HG03097 (cell line): ENCODE results near the gene PDE4DIP.
"Not testable (repeated sequence)": the region's sequence is repeated elsewhere in the genome, so short reads cannot be mapped to it uniquely, and the experiment has no call there.

ENCODE experiments used
- ATAC-seq: cut with Tn5 transposase; IDR thresholded peaks from one replicate; pipeline ENCODE4 v1.9.1; 2021; ENCODE audit not compliant: unreplicated experiment, low FRiP score

Gene PDE4DIP

DNA sequence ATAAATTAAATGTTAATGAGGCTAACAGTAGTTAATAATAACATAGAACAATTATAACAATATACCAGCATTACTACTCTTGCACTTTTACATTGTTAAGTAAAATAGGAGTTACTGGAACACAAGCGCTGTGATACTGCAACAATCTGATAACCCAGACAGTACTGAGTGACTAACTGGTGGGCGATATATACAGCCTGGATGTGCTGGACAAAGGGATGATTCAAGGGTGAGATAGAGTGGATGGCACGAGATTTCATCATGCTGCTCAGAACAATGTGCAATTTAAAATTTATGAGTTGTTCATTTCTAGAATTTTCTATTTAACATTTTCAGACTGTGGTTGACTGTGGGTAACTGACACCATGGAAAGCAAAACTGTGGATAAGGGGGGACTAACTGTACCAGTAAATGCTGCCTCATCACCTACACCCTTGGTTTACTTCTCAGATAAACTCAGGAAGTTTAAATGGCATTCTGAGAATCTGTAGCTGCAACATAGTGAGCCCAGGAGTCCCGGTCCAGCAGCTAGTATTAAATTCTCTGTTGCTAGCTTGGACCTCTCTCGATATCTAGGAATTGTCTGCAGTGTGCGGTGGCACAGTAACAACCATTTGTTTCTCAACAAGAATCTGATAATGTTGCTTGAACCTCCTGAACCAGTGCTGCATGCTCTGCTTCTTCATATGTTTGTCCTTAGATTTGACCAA is 24.9 kb downstream of the PDE4DIP start:
- not testable (repeated sequence) for ATAC-seq

DNA sequence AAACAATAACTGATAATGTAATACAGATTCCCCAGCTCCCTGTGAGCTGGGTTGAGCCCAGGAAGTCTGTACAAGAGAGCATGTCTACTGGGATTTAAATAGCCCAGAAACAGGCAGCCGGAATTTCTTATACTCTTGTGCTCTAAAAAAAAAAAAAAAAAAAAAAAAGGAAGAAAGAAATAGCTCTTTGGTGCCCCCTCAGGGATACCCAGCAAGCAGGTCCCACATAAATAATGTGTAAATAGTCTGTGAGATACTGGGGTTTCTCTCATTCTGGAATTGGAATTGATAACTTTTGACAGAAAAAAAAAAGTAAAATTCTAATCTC is 25.4 kb downstream of the PDE4DIP start:
- ATAC-seq = not testable (repeated sequence)

DNA sequence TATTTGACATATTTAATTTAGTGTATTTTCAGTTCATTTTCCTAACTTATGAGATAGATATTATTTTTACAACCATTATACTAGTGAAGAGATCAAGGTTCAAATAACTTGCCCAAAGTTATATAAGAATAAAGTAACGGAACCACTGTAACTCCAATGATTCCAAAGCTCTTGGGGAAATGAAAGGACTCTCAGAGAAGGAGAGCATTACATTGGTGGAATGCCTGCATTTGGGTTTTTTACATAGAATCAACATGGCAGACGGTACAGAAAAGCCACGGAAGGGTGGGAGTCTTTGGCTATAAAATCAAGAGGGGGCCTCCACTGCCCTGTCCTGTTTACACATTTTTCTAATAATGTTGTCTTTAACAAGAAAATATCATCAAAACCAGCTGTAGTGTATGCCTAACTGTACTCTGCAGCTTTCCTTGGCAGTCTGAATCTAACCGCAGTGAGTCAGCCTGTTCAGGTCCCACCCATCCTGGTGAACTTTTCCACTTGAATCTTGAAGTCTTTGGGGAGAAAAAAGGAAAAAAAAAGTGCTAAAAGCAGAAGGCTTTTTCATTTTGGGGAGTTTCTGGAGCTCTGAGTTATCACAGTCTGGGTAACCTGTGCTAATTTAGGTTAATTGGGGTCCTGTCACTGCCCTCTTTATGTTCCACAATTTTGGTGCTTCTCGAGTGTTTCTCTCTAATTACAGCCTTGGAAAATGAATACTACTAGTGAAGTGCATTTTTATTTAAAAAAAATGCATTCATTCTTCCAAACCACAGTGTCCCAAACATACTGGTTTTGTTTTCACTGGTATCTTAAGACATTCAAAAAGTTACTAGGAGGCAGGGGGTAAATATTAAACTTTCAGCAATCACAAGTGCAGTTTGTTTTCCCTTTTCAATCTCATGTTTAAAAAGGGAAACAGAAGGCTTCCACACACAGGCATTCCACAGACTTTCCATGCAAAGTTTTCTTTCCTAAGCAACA is 30.5 kb downstream of the PDE4DIP start:
- not testable (repeated sequence) for ATAC-seq

DNA sequence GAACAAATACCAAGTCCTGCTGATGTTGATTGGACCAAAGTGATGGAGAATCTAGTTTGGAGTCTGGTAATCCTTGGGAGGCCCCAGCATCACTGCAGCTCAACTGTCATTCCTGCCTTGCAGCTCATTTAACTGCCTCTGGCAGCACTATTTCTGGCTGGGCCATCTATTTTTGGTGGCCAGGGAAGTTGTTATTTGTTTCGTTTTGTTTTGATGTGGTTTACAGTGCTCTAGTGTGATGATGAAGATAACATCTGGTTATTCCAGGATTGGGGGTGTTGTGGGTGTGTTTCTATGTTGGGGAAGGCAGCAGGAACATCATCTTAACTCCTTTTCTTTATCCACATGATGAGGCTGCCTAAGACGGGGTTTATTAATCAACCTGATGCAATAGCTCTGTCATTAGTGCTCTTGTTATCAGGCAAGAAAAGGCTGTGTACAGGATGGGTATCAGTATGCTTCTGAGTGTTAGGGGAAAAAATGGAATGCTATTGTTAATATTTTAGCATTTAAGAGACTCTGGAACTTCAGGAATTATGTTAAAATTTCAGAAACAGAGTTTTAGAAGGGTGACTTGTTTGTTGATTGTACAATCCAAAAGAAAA is 35.7 kb downstream of the PDE4DIP start:
- ATAC-seq = not testable (repeated sequence)

DNA sequence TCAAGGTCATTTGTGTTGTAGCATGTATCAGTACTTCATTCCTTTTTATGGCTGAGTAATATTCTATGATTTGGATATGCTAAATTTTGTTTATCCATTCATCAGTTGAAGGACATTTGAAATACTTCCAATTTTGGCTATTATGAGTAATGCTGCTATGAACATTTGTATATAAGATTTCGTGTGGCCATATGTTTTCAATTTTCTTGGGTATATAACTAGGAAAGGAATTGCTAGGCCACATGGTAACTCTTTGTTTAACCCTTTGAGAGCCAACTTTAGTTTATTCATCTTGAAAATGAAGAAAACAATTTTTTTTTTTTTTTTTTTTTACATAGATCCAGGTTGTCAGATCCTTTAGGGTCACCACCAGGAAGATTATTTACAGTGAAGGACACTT is 37.0 kb downstream of the PDE4DIP start:
- ATAC-seq = not testable (repeated sequence)

DNA sequence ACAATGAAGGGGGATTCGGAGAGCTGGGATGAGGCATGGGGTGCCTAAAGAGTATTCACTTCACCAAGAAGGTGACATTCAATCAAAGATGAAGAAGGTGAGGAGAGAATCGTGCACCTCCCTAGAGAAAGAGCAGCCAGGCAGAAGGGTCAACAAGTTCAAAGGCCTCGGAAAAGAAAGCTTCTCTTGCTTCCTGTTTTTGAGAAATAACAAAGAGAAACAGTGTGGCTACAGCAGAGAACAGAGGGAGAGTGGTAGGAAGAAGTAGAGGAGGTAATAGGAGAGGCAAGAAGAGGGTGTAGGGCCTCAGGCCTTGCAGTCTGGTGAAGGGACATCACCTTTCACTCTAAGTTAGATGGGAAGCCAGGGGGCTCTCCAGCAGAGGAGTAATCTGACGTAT is 41.0 kb downstream of the PDE4DIP start:
- ATAC-seq = not testable (repeated sequence)

DNA sequence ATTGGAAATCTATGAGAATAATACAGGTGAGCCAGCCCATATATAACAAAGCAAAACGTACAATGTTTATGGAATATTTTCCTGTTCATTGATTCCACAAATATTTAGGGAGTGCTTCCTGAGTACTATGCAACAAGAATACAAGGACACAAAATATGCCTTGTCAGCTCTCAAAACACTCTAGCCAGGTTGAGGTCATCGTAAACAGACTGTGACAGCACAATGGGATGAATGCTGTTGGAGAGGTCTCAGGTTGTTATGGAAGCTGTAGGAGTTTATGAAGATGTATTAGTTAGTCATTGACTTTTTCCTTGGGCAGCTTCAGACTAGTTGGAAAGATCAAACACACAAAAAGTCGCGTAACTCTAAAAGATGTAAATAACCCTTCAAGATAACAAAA is 42.1 kb downstream of the PDE4DIP start:
- ATAC-seq = not testable (repeated sequence)

DNA sequence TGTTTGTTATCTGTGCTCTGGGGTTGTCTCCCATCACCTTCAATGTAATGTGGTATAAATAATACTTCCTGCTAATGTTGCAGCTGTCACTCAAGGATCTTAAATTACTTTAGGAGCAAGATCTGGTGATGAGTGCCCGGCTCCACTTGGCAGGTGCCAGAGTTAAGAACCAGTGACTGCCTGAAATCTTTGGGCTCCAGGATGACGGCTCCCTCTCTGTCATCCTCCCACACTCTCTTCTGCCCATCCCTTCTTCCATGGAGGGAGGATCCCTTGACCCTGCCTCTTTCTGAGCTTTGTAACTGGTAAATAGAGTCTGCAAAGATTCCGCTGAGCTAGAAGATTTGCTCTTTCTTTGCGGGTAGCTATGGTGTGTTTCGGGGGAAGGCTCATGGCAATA is 44.4 kb downstream of the PDE4DIP start:
- ATAC-seq = not testable (repeated sequence)

DNA sequence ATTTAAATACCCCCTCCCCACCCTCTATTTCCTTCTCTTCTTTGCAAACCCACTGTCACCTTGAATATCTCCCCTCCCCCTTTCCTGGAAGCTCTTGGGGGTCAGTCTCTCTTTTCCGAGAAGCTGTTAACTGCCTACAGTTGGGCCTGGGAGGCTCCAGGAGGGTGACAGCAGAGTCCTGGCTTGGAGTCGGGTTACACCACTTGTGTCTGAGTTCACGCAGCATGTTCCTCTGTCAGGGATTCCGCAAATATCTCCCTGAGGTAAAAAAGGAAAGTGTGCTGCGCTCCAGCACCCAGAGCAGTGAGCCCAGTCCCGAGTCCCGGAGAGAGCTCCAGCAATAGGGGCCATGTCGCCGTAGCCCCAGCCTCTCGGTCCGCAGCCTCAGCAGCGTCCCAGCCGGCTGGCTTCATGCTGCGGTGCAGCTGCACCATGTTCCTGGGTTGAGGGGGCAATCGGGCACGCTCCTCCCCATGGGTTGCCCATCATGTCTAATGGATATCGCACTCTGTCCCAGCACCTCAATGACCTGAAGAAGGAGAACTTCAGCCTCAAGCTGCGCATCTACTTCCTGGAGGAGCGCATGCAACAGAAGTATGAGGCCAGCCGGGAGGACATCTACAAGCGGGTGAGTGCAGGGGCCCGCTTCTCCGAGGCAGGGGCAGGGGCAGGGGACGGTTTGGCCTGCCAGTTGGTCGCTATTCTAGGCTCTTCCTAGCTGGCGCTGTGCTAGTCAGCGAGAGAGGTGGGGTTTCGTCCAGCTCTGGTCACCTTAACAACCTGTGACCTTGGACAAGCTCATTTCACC is 45.2 kb downstream of the PDE4DIP start:
- ATAC-seq = not testable (repeated sequence)

DNA sequence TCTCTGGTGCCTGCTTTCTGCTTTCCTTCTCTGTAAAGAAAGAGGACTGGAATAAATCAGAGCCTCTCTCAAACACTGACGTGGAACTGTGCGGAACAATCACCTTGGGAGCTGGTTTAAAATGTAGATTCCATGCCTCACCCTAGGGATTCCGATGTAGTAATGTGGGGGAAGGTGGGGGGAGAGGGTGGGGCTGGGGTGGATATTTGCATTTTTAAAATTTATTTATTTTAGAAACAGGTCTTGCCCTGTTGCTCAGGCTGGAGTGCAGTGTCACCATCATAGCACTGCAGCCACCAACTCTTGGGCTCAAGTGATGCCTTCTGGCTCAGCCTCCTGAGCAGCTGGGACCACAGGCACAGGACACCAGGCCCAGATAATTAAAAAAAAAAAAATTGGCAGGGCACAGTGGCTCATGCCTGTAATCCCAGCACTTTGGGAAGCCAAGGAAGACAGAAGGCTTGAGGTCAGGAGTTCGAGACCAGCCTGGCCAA is 45.9 kb downstream of the PDE4DIP start:
- ATAC-seq = not testable (repeated sequence)

DNA sequence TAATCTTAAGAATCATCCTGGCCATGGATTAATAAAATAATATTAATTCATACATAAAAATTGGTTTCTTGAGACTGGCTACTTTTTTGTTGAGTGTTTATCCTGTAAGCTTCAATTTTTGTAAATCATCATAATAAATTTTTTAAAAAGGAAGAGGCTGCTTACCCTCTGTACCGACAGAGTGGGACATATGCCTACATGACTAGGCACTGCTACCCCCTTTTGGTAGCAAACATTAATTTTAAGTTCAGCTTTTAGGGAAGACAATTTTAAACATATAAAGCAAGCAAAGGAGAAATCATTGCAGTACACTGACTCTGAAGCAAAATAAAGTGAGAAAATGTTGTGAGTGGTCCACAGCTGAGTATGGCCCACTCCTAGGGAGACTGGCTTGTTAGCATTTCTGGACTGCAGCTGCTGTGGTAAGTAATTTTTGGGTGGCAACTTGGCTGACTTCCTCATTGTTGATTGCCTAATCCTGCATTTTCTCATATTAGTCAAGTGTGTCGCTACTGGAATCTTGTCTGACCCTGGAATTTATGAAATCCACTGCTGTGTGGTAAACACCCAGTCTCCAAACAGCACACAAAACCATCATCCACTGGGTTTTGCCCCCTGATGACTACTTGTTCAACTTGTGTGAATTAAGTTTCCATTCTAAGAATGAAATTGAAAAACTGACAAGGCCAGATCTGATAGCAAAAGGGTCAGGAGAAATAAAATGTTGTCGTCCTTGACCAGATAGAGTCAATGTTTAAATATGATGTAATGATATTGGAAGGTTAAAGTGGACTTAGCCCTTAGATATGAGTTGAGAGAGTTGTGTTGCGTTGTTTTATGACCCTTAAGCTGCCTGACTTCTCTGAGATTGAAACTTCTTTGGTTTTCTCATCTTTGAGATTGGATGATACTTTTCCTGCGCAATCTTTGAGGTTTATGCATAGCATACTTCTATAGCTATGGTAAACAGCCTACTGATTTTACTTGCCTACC is 50.4 kb downstream of the PDE4DIP start:
- ATAC-seq = not testable (repeated sequence)

DNA sequence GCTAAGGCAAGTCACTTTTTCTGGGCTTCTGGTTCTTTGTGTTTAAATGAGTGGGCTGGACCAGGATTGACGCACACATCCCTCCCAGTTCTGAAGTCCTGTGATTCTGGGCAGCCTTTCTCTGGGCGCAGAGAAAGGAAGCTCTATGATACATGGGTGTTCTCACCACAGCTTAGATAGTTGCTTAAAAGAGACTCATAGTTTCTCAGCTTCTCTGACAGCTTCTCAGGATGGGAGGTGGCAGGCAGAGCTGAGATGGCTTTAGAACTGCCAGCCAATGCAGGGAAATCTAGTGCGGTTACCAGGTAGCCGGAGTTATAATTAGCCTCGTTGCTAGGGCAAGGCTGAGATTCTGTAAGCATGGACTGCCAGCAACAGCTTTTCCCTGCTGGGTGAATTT is 55.8 kb downstream of the PDE4DIP start:
- ATAC-seq = not testable (repeated sequence)

DNA sequence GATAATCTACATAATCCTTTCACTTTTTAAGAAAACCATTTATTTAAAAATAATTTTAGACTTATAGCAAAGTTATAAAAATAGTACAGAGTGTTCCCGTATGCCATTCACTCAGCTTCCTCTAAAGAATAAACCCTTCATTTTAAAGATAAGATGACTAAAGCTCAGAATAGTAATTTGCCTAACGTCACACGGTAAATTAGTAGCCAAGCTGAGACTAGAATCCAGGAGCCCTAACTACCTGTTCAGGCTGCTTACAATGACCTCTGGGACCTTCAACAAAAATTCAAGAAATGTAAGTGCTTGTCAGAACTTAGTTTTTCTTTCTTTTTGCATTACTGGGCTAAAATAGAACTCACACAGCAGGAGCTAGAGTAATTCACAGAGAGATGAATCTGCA is 56.5 kb downstream of the PDE4DIP start:
- not testable (repeated sequence) for ATAC-seq

DNA sequence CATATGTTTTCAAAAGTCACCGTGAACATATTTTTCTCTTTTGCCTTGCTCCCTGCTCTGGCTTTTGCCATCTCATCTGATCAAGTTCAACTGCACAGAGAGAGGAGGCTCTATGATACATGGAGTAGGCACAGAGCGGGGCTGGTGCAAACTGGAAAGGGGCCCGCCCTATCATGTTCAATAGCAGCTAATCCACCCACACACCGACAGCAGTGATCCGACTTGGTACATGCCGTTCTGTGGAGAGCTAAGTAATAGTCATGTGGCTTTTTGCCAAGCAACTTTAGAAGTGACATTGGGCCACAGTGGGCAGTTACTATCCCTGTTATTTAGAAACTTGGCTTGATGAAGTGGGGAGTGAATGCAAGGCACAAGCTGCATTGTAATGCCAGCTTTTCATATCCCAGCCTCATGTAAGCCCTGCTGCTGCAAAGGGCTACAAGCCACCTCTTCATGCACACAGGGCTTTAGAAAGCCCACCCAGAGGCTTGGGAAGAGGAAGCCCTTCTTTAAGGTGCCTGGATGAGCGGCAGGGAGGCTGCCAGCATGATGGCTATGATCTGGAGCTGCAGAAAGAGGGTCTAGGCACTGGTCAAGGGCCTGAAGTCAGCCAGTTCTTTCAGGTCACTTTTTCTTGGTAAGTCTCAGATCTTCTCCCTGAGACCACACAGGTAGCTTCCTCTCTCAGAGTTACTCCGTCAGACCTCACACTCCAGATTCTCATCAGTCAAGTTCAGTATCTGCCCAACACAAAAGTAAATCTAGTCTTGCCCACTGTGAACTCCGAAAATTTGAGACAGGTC is 57.1 kb downstream of the PDE4DIP start:
- not testable (repeated sequence) for ATAC-seq

DNA sequence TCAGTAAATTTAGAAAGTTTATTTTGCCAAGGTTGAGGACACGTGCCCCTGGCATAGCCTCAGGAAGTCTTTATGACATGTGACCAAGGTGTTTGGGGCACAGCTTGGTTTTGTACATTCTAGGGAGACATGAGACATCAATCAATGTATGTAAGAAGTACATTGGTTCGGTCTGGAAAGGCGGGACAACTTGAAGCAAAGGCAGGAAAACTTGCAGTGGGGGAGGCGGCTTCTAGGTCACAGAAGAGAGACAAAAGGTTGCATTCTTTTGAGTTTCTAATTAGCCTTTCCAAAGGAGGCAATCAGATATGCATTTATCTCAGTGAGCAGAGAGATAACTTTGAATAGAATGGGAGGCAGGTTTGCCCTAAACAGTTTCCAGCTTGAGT is 57.7 kb downstream of the PDE4DIP start:
- ATAC-seq = not testable (repeated sequence)

DNA sequence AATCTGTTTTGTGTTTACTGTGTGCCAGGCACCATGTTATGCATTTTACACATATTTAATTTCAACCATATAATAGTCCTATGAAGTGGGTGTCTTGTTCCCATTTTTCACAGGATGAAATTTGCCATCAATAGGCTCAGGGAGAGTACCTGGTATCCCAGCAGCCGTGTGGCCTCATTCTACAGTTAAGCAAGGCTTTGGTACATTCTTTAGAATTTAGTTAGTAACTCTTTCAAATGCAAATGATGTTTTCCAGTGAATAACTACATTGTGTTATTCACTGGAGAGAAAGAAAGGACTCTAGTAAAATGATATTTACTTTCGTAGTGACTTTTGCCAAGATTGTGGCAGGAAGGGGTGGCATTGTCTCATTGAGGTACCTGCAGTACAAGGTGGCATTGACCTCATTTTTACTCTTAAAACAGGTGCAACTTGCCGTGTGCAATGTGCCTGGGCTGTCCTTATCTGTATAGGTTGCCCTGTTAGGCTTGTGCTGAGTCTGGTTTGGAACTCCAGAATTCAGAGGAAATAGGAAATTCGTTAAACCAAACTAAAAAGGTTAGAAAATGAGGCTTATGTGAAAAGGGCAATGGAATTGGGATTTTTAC is 65.1 kb downstream of the PDE4DIP start:
- not testable (repeated sequence) for ATAC-seq

DNA sequence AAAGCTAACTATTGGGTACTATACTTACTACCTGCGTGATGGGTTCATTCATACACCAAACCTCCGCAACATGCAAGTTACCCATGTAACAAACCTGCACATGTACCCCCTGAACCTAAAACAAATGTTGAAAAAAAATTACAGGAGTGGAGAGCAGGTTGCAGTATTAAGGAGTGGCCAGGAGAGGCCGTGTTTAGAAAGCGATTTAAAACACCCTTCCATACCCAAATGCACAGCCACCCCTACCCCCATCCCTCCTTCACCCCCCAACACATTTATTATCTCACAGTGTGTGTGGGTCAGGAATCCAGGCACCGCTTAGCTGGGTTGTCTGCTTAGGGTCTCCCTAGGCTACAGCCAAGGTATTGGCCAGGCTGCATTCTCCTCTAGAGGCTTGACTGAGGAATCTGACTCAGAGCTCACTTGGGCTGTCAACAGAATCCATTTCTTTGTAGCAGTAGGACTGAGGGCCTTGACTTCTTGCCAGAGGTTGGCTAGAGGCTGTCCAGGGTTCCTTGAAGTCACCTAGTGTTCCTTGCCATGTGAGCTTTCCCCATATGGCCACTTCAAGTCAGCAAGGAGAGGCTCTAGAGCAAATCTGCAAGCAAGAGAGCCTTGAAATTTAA is 67.2 kb downstream of the PDE4DIP start:
- not testable (repeated sequence) for ATAC-seq
